IPS-18c (cell line): ENCODE results near the gene DUT.
"Not testable (repeated sequence)": the region's sequence is repeated elsewhere in the genome, so short reads cannot be mapped to it uniquely, and the experiment has no call there.

ENCODE experiments used
- H3K4me3 ChIP-seq: 2 replicates; pipeline ENCODE4 v1.7.0; 2013; ENCODE audit warnings: low read depth, mild to moderate bottlenecking, low read length, moderate library complexity; ENCODE audit not compliant: insufficient read depth
- H3K9me3 ChIP-seq: one replicate; pipeline ENCODE4 v1.6.1; 2013; ENCODE audit warnings: mild to moderate bottlenecking, low read length, moderate library complexity; ENCODE audit not compliant: control insufficient read depth, insufficient read depth

Gene DUT

DNA sequence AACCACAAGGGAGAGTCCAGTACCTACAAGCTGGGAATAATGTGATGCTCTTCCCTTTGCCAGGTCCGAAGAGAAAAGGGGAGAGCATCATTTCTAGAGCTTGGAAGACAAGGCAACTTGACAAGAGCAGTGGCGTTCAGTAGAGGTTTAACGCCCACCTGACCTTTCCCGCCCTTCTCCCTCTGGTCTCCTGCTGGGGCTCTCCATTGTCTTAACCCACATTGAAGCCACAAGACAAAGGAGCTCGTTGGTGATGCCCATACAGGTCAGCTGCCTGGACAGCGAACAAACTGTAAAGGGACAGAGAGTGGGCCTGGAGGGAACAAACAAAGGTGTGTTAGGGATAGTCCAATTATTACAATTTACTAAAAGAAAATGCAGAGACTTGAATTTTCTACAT lies 13.1 kb upstream of the DUT start:
- H3K4me3 ChIP-seq = no peak overlapping the region
- peaks cover 8% of the 10 kb centered on the region for H3K9me3 ChIP-seq

DNA sequence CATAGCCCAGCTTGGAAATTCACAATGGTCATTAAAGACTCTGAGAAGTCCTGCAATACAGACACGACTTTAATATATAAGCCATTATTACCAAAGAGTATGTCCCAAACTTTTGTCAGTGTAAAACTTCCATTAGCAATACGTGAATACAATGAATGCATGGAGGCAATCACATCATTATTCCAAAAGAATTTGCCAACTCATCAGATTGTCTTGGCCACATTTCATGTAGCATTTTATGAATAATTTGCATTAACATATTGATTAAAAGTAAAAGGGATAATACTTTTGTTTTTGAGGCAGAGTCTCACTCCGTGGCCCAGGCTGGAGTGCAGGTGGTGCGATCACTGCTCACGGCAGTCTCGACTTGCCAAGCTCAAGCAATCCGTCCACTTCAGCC lies 7.9 kb upstream of the DUT start:
- no peaks in the 10 kb centered on the region for H3K9me3 ChIP-seq
- H3K4me3 ChIP-seq = no peak overlapping the region

- Histone ChIP-seq H3K9me3 (no peaks in the 10 kb centered on the region), H3K4me3 (no peak overlapping the region)
Observed at GRCh38 chr15:48324949-48325348, 6.3 kb upstream of the DUT start.

DNA sequence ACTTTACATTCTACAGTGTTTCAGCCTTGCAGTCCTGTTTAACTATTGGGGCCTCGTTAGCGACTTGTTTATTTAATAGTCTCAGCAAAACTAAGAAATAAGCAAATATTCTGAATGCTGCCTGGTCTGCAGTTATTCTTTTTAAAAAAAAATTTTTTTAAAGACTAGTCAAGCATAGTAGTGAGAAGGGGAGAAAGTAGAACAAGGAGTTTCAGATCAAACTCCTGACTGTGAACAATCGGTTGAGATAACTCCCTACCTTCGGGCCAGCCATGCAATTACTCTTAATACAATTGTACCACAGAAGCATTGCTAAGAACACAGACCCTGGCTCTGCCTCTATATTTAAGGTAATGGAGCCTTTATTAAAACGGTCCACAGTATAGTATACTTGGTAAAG lies 5.8 kb upstream of the DUT start:
- no peak overlapping the region for H3K4me3 ChIP-seq
- H3K9me3 ChIP-seq = no peaks in the 10 kb centered on the region

DNA sequence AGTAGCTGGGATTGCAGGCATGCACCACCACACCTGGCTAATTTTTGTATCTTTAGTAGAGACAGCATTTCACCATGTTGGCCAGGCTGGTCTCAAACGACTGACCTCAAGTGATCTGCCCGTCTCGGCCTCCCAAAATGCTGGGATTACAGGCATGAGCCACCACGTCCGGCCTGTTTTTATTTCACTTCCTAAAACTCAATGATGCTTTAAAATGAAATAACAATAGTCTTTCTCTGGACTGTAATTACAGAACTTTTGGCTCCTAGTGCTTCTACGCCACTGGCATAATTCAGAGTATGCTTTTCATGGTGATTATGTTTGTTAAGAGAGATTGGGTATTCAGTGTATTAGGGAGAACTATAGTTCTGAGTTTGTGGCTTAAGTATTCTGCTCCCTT lies 5.0 kb upstream of the DUT start:
- H3K4me3 ChIP-seq, H3K9me3 ChIP-seq: not testable (repeated sequence)

GRCh38 chr15:48330105-48330785 lies 984 bp upstream of the DUT start:
- H3K9me3 ChIP-seq = no peaks in the 10 kb centered on the region
- H3K4me3 ChIP-seq = peak overlapping the region; percentile 92

DNA sequence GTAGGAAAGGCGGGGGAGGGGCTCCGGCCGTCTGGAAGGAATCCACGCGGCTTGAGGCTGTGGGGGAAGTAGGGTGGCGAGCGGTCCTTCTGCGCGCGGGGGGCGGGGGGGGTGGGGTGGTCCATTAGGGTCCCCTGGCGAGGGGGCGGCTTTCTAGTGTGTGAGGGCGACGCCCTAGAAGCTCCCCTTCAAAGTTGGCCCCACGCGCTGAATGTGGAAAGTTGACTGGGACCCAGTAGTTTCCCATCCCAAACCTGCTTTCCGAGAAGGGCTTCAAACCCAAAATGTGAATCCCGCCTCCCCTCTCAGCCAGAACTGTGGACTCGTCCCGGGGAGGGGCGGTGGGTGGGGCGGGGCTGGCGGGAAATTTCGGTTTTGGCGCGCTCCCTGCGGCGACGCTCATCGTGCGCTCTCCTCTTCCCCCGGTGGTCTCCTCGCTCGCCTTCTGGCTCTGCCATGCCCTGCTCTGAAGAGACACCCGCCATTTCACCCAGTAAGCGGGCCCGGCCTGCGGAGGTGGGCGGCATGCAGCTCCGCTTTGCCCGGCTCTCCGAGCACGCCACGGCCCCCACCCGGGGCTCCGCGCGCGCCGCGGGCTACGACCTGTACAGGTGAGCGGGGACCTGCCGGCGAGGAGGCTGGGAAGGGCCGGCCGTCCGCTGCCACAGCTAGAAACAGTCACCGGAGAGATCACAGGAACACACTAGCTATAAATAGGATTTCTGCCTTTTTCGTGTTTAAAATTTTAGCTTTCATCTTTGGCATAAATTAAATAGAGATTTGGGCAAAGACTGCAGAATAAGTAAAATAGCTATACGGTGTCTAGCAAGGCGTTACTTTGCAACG lies 790 bp downstream of the DUT start:
- Histone ChIP-seq H3K4me3 (peak overlapping the region; percentile 92), H3K9me3 (no peaks in the 10 kb centered on the region)

GRCh38 chr15:48332642-48333034 lies 1.4 kb downstream of the DUT start:
- H3K4me3 ChIP-seq = peak overlapping the region; percentile 92
- H3K9me3 ChIP-seq = no peaks in the 10 kb centered on the region

GRCh38 chr15:48333540-48333939 lies 2.3 kb downstream of the DUT start:
- Histone ChIP-seq H3K4me3 (peak overlapping the region; percentile 21; the same call in 1 of the 2 replicates), H3K9me3 (no peaks in the 10 kb centered on the region)

DNA sequence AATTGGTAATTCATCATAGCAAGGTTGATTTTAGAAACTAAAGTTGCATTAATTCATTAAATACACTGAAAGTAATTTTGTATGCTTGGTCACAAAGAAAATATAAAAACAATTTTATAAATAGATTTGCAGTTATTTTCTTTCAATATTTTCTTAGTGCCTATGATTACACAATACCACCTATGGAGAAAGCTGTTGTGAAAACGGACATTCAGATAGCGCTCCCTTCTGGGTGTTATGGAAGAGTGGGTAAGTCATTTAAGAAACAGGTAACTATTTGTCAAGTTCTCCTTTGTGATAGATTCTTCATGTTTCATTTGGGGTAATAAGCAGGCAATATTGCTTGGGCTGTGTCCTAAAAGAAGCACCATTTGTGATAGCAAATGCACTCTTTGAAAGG lies 3.0 kb downstream of the DUT start:
- Histone ChIP-seq H3K4me3 (no peak overlapping the region), H3K9me3 (no peaks in the 10 kb centered on the region)

GRCh38 chr15:48336940-48337339 lies 5.7 kb downstream of the DUT start:
- Histone ChIP-seq H3K4me3 (no peak overlapping the region), H3K9me3 (no peaks in the 10 kb centered on the region)

DNA sequence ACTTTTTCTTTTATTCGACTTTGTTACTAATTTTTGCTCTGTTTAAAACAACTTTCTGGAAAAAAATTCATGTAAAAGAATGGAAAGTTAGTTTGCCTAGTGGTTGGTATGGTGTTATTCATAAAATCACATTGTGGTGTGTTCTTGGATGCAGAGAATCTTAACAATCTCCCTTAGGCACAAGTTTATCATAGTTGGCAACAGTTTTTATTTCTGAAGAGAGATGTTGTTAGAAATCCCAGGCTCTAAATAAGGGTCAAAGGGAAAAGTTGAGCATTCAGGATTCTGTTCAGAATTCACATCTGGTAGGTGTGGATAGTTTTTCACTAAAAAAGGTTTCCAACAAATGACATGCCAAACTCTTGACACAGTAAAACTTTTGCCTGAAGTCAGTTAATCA lies 6.4 kb downstream of the DUT start:
- Histone ChIP-seq H3K4me3 (no peak overlapping the region), H3K9me3 (no peaks in the 10 kb centered on the region)

GRCh38 chr15:48340111-48340510 lies 8.9 kb downstream of the DUT start:
- Histone ChIP-seq H3K9me3 (no peaks in the 10 kb centered on the region), H3K4me3 (no peak overlapping the region)

DNA sequence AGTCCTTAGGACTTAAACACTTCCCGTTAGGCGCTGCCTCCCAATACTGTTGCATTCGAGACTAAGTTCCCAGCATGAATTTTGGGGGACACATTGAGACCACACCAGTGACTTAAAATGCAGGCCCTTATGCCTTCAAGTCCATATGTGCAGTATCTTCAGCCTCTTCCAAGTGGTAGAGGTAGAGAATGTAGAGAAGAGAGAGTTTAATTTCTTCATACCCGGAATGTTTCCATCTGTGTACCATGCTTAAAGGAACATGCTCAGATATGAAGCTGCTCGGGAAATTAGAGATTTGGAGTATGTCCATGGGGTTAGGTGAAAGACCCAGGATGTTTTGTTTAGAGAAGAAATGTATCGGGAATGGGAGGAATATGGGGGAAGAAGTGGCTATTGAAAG lies 12.6 kb downstream of the DUT start:
- no peak overlapping the region for H3K4me3 ChIP-seq
- no peaks in the 10 kb centered on the region for H3K9me3 ChIP-seq

DNA sequence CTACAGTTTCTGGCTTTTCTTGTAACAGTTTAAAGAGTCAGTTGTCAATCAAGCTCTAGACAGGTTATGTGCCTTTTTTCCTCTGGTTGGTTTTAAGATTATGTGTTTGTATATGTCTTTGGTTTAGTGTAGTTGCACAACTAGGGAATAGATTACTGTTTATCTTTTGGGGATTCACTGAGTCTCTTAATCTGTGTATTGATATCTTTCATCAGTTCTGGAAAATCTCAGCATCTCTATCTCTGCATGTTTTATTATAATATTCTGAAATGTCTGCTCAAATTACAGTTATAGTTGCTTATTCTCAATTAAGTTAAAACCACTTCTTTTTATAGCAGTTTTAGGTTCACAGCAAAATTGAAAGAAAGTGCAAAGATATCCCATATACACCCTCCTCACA lies 14.3 kb downstream of the DUT start:
- Histone ChIP-seq H3K9me3 (no peaks in the 10 kb centered on the region), H3K4me3 (no peak overlapping the region)

DNA sequence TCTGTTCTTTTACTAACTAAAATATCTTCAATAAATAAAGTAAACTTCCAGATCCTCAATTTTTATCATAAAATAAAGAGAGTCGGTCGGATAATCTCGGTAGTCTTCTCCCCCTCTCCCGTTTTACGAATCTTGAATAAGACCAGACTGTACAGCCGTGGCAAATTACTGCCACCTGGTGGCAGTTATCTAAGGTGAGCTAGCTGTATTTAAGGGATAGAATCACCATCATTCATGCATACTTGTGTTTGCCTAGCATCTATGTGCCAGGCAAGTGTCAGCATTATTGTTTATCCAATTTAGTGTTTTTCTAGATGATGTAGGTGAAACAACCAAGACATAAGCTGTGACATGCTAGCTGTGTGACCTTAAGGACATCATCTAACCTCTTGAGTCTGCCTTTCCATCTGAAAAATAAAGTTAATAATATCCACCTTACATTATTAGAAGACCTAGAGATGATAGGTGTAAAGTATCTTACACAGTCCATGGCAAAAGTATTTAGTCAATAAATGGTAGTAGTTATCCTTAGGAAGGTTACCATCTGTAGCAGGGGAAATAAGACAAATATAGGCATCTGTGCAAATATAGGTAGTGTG lies 21.3 kb downstream of the DUT start:
- Histone ChIP-seq H3K4me3 (no peak overlapping the region), H3K9me3 (no peaks in the 10 kb centered on the region)

DNA sequence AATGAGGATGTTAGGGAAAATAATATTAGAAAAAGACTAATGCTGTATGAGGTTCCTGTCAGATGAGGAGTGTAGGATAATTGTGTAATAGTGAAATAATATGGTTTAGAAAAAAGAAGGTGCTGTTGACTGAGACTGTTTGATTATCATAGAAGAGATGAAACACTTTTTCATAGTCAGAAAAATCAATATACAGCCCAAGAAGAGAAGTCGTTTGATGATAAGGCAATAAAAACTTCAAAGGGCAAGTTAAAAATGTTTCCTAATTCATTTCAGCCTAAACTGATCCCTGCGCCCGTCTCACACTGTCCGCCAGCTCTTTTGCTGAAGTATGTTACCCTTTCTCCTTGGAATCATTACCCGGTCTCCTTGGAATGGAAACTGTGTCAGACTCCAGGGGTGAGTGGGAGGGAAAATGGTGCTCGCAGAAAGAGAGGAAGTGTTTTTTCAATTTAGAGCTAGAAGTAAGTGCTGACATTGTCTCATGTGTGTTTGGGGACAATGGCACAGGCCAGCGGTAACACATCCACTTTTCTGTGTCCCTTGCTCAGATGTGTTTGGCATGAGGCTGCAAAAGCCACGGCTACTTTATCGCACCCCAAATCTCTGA lies 23.6 kb downstream of the DUT start:
- Histone ChIP-seq H3K4me3 (no peak overlapping the region), H3K9me3 (no peaks in the 10 kb centered on the region)

DNA sequence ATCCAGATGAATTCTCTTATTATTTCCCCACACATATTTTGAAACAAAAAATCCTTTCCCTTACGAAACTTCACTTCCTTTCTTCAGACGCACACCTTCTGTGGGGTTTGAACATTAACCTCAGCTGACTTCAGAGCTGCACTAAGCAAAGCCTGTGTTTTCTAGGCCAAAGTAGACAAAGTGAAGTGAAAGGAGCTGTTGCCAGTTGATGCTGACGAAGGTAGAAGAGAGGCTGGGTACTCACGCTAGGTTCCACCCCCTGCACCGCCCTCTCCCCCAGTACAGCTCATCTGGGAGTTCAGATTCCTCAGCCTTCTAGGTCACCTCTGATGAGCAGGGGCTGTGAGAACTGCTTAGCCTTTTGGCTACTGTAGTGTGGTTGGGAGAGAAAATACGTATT lies 24.1 kb downstream of the DUT start:
- H3K4me3 ChIP-seq = no peak overlapping the region

More for the DNA sequence above, 24.1 kb downstream of the DUT start:
- no peaks in the 10 kb centered on the region for H3K9me3 ChIP-seq
